H9 (cell line): ENCODE data around the gene PAK5. TPM values are rescaled to one million over a fixed set of nuclear protein-coding genes. Genes with fewer than 3 reads are reported as not detected.

Experiments used
- DNase-seq: peaks from one replicate; pipeline ENCODE4 v3.0.0-alpha.2; 2017
- H2AFZ ChIP-seq: one replicate; pipeline ENCODE4 v1.6.1; 2013; ENCODE audit warnings: mild to moderate bottlenecking, low read length, control low read depth, moderate library complexity
- H2AK5ac ChIP-seq: 2 replicates; pipeline ENCODE4 v1.6.1; 2013; ENCODE audit warnings: low read length, control low read depth, mixed read lengths; ENCODE audit not compliant: insufficient read length
- H2BK120ac ChIP-seq: one replicate; pipeline ENCODE4 v1.6.1; 2013; ENCODE audit warnings: low read depth, mild to moderate bottlenecking, low read length, control low read depth, inconsistent platforms; ENCODE audit not compliant: poor library complexity, severe bottlenecking
- H2BK12ac ChIP-seq: 2 replicates; pipeline ENCODE4 v1.6.1; 2013; ENCODE audit warnings: low read length, control low read depth, mixed read lengths, low read depth; ENCODE audit not compliant: insufficient read length
- H2BK15ac ChIP-seq: 2 replicates; pipeline ENCODE4 v1.6.1; 2013; ENCODE audit warnings: low read depth, low read length, control low read depth
- H2BK20ac ChIP-seq: one replicate; pipeline ENCODE4 v1.6.1; 2013; ENCODE audit warnings: low read depth, mild to moderate bottlenecking, low read length, control low read depth, inconsistent platforms; ENCODE audit not compliant: poor library complexity, severe bottlenecking
- H2BK5ac ChIP-seq: 2 replicates; pipeline ENCODE4 v1.6.1; 2013; ENCODE audit warnings: low read length, control low read depth, mixed read lengths; ENCODE audit not compliant: insufficient read length
- H3K14ac ChIP-seq: 2 replicates; pipeline ENCODE4 v1.6.1; 2013; ENCODE audit warnings: low read length, control low read depth; ENCODE audit not compliant: insufficient read depth
- H3K18ac ChIP-seq: 2 replicates; pipeline ENCODE4 v1.6.1; 2013; ENCODE audit warnings: low read depth, mild to moderate bottlenecking, mixed read lengths, low read length, control low read depth; ENCODE audit not compliant: insufficient read length
- H3K23ac ChIP-seq: 2 replicates; pipeline ENCODE4 v1.6.1; 2013; ENCODE audit warnings: low read length, control low read depth, mixed read lengths, low read depth; ENCODE audit not compliant: insufficient read length
- H3K23me2 ChIP-seq: 2 replicates; pipeline ENCODE4 v1.6.1; 2013; ENCODE audit warnings: low read depth, mild to moderate bottlenecking, mixed read lengths, low read length, control low read depth; ENCODE audit not compliant: insufficient read length, poor library complexity, severe bottlenecking
- H3K27ac ChIP-seq: 2 replicates; pipeline ENCODE4 v1.5.1; 2013; ENCODE audit warnings: low read length, control low read depth, mixed read lengths, low read depth; ENCODE audit not compliant: insufficient read length
- H3K27me3 ChIP-seq: 2 replicates; pipeline ENCODE4 v1.6.1; 2013; ENCODE audit warnings: low read length, control low read depth, inconsistent platforms; ENCODE audit not compliant: insufficient read depth
- H3K4ac ChIP-seq: 2 replicates; pipeline ENCODE4 v1.6.1; 2013; ENCODE audit warnings: low read depth, mild to moderate bottlenecking, control low read depth, inconsistent platforms, low read length, moderate library complexity
- H3K4me1 ChIP-seq: 2 replicates; pipeline ENCODE4 v1.6.1; 2013; ENCODE audit warnings: low read length, control low read depth, inconsistent platforms; ENCODE audit not compliant: insufficient read depth
- H3K4me2 ChIP-seq: 2 replicates; pipeline ENCODE4 v1.6.1; 2013; ENCODE audit warnings: low read length, control low read depth, mixed read lengths; ENCODE audit not compliant: insufficient read length, insufficient read depth
- H3K56ac ChIP-seq: 2 replicates; pipeline ENCODE4 v1.6.1; 2013; ENCODE audit warnings: low read depth, mild to moderate bottlenecking, mixed read lengths, low read length, control low read depth; ENCODE audit not compliant: insufficient read length
- H3K79me1 ChIP-seq: 2 replicates; pipeline ENCODE4 v1.6.1; 2013; ENCODE audit warnings: low read depth, mild to moderate bottlenecking, moderate library complexity, low read length, control low read depth, inconsistent platforms; ENCODE audit not compliant: insufficient read depth, poor library complexity, severe bottlenecking
- H3K79me2 ChIP-seq: 2 replicates; pipeline ENCODE4 v1.6.1; 2013; ENCODE audit warnings: low read length, control low read depth, inconsistent platforms; ENCODE audit not compliant: insufficient read depth
- H3K9ac ChIP-seq: 2 replicates; pipeline ENCODE4 v1.6.1; 2013; ENCODE audit warnings: low read length, control low read depth, mixed read lengths; ENCODE audit not compliant: insufficient read length; ENCODE audit errors: extremely low read depth
- H3K9me3 ChIP-seq: one replicate; pipeline ENCODE4 v1.6.1; 2013; ENCODE audit warnings: low read depth, low read length, inconsistent platforms; ENCODE audit not compliant: control insufficient read depth
- H3T11ph ChIP-seq: one replicate; pipeline ENCODE4 v1.6.1; 2013; ENCODE audit warnings: mild to moderate bottlenecking, low read length, control low read depth, inconsistent platforms
- H4K20me1 ChIP-seq: one replicate; pipeline ENCODE4 v1.6.1; 2013; ENCODE audit not compliant: control insufficient read depth, insufficient read length, insufficient read depth
- H4K5ac ChIP-seq: 2 replicates; pipeline ENCODE4 v1.6.1; 2013; ENCODE audit warnings: low read depth, mild to moderate bottlenecking, mixed read lengths, low read length, control low read depth; ENCODE audit not compliant: insufficient read length
- H4K8ac ChIP-seq: replicated peaks from 2 replicates; pipeline ENCODE4 v1.6.1; 2013; ENCODE audit warnings: low read length, control low read depth, mixed read lengths, low read depth; ENCODE audit not compliant: insufficient read length
- H4K91ac ChIP-seq: 2 replicates; pipeline ENCODE4 v1.6.1; 2013; ENCODE audit warnings: low read depth, mild to moderate bottlenecking, moderate library complexity, mixed read lengths, low read length, control low read depth; ENCODE audit not compliant: insufficient read length
- H3K27ac Mint-ChIP-seq, 3 experiments: 2 replicates in 2 of 3; 3 replicates in 1 of 3; pipeline ENCODE4 v1.8.0; 2020 to 2021; ENCODE audit warnings: mixed read lengths in 3 of 3, mild to moderate bottlenecking in 1 of 3, moderate library complexity in 1 of 3
- H3K27me3 Mint-ChIP-seq: 2 replicates; pipeline ENCODE4 v1.8.0; 2021; ENCODE audit warnings: low read depth, mild to moderate bottlenecking, moderate library complexity, mixed read lengths
- H3K36me3 Mint-ChIP-seq, 3 experiments: 2 replicates in 2 of 3; 3 replicates in 1 of 3; pipeline ENCODE4 v1.8.0; 2020 to 2021; ENCODE audit warnings: low read depth in 3 of 3, mixed read lengths in 3 of 3; ENCODE audit not compliant: insufficient read depth in 1 of 3
- H3K4me1 Mint-ChIP-seq, 2 experiments: 2 replicates each; pipeline ENCODE4 v1.8.0; 2020; ENCODE audit warnings: mixed read lengths in 2 of 2
- H3K4me3 Mint-ChIP-seq, 2 experiments: 2 replicates in 1 of 2; 3 replicates in 1 of 2; pipeline ENCODE4 v1.8.0; 2020 to 2021; ENCODE audit warnings: mild to moderate bottlenecking in 2 of 2, mixed read lengths in 2 of 2, moderate library complexity in 1 of 2
- H3K9me3 Mint-ChIP-seq, 2 experiments: 2 replicates in 1 of 2; 3 replicates in 1 of 2; pipeline ENCODE4 v1.8.0; 2020; ENCODE audit warnings: mild to moderate bottlenecking in 2 of 2, mixed read lengths in 2 of 2, moderate library complexity in 1 of 2
- CTCF ChIP-seq: fragments of 200-600 bp; sonication (generic); conservative IDR thresholded peaks from 3 replicates; pipeline ENCODE4 v1.8.0; 2021; ENCODE audit warnings: antibody characterized with exemption, mild to moderate bottlenecking
- WGBS: extraction: QIAGEN DNeasy Blood & Tissue Kit; methylation state at CpG from one replicate; pipeline ENCODE4 v1.1.7; 2013; ENCODE audit warnings: missing lambda C conversion rate, low lambda C conversion rate, mixed read lengths; ENCODE audit not compliant: insufficient read length; ENCODE audit errors: extremely low coverage; 5-methylcytosine and 5-hydroxymethylcytosine counted together
- total RNA-seq: library from RNA; stranded (reverse); gene quantifications from 2 replicates; pipeline ENCODE4 v1.2.1, GENCODE V29; 2021

Gene PAK5
- total RNA-seq, 1 experiment from 2014 or later, result 0.20 TPM

GRCh38 chr20:9663423-9663822 is 175.5 kb downstream of the PAK5 start:
- TF ChIP-seq CTCF, result no peak

More at GRCh38 chr20:9663423-9663822, 175.5 kb downstream of the PAK5 start:
- Histone ChIP-seq H4K91ac (no peak overlapping the region), H4K8ac (no peak overlapping the region), H3T11ph (no peak overlapping the region), H3K9me3 (no peaks in the 10 kb centered on the region), H2BK20ac (no peak overlapping the region), H4K20me1 (no peaks in the 10 kb centered on the region), H3K56ac (no peak overlapping the region), H2BK5ac (no peak overlapping the region), H3K79me2 (no peaks in the 10 kb centered on the region), H3K27me3 (no peaks in the 10 kb centered on the region), H3K23ac (no peak overlapping the region), H3K14ac (no peak overlapping the region), H3K79me1 (no peaks in the 10 kb centered on the region), H2BK15ac (no peak overlapping the region), H2AFZ (no peak overlapping the region), H2BK120ac (no peak overlapping the region), H2BK12ac (no peak overlapping the region), H3K27ac (no peak overlapping the region), H3K4me2 (no peak overlapping the region), H3K4ac (no peak overlapping the region), H3K18ac (no peak overlapping the region), H3K9ac (no peak overlapping the region), H4K5ac (no peak overlapping the region), H2AK5ac (no peak overlapping the region), H3K4me1 (no peaks in the 10 kb centered on the region), H3K23me2 (no peaks in the 10 kb centered on the region)
- H3K27ac Mint-ChIP-seq, result no peak overlapping the region; a peak in 1 of 7 replicates
- no peaks in the 10 kb centered on the region; a peak in 1 of 5 replicates for H3K9me3 Mint-ChIP-seq
- H3K4me3 Mint-ChIP-seq, result no peak overlapping the region
- DNase-seq, result no peak
- no peaks in the 10 kb centered on the region for H3K27me3 Mint-ChIP-seq
- peaks cover 4 to 8% of the 10 kb centered on the region in 2 experiments; a peak in 3 of 4 replicates for H3K4me1 Mint-ChIP-seq
- no CpG with 5 or more reads among the region's 3 CpGs for WGBS
- no peaks in the 10 kb centered on the region for H3K36me3 Mint-ChIP-seq
